ENCODE results near the gene CPLX1. TPM values are rescaled to one million over a fixed set of nuclear protein-coding genes. Genes with fewer than 3 reads are reported as not detected.
A peak's percentile ranks its signal among the peaks of the same experiment; 100 is the strongest.

CPLX1 gene
- total RNA-seq, 2 donors from 2014 or later = 1.0 to 1.9 TPM

- no peak overlapping the region for H3K27ac ChIP-seq (ENCODE audit: low read depth, low read length)
- Mint-ChIP-seq H3K4me1 (peaks cover 1% of the 10 kb centered on the region), H3K27me3 (ENCODE audit: insufficient read depth) (peaks cover 73% of the 10 kb centered on the region), H3K27ac (no peak overlapping the region), H3K4me3 (peak overlapping the region; percentile 11), H3K36me3 (ENCODE audit: low read depth) (no peaks in the 10 kb centered on the region), H3K9me3 (no peaks in the 10 kb centered on the region)
- TF ChIP-seq CTCF (conservative IDR thresholded peaks at IDR 0.05) = no peak
- peaks cover 73% of the 10 kb centered on the region for H3K27me3 ChIP-seq (ENCODE audit: control insufficient read depth, insufficient read depth, low read length, poor library complexity, severe bottlenecking)
- H3K4me1 ChIP-seq (ENCODE audit: control insufficient read depth, insufficient read depth, low read length) = peaks cover 2% of the 10 kb centered on the region
- H3K36me3 ChIP-seq (ENCODE audit: control insufficient read depth, insufficient read depth, low read length) = no peaks in the 10 kb centered on the region
- WGBS, 2 experiments (ENCODE audit: insufficient coverage in 1 of 2, insufficient read length in 1 of 2) = 7% methylated on average over 35 to 94 of the region's 94 CpGs
- no peaks in the 10 kb centered on the region for H3K9me3 ChIP-seq (ENCODE audit: control insufficient read depth, low read length)
- H3K4me3 ChIP-seq (ENCODE audit: low read length) = no peak overlapping the region
- no peak overlapping the region for H3K9ac ChIP-seq (ENCODE audit: extremely low read depth, low read length, poor library complexity, severe bottlenecking)
- peak; percentile 79 for DNase-seq
Observed at GRCh38 chr4:825063-825970, 612 bp downstream of the CPLX1 start.

- H3K9ac ChIP-seq (ENCODE audit: extremely low read depth, low read length, poor library complexity, severe bottlenecking) = no peak overlapping the region
- peaks cover 2% of the 10 kb centered on the region for H3K4me1 ChIP-seq (ENCODE audit: control insufficient read depth, insufficient read depth, low read length)
- H3K27me3 Mint-ChIP-seq (ENCODE audit: insufficient read depth) = peaks cover 80% of the 10 kb centered on the region
- H3K4me3 Mint-ChIP-seq = peak overlapping the region; percentile 11
- no peak overlapping the region for H3K27ac Mint-ChIP-seq
- WGBS, 2 experiments (ENCODE audit: insufficient coverage in 1 of 2, insufficient read length in 1 of 2) = 20 to 23% methylated on average over 1 to 23 of the region's 23 CpGs
- no peaks in the 10 kb centered on the region for H3K36me3 ChIP-seq (ENCODE audit: control insufficient read depth, insufficient read depth, low read length)
- TF ChIP-seq CTCF (conservative IDR thresholded peaks at IDR 0.05) = no peak
- H3K9me3 ChIP-seq (ENCODE audit: control insufficient read depth, low read length) = no peaks in the 10 kb centered on the region
- no peaks in the 10 kb centered on the region for H3K36me3 Mint-ChIP-seq (ENCODE audit: low read depth)
- DNase-seq = peak; percentile 56
- H3K27ac ChIP-seq (ENCODE audit: low read depth, low read length) = no peak overlapping the region
- no peaks in the 10 kb centered on the region for H3K4me1 Mint-ChIP-seq
- peaks cover 80% of the 10 kb centered on the region for H3K27me3 ChIP-seq (ENCODE audit: control insufficient read depth, insufficient read depth, low read length, poor library complexity, severe bottlenecking)
- H3K4me3 ChIP-seq (ENCODE audit: low read length) = no peak overlapping the region
- H3K9me3 Mint-ChIP-seq = no peaks in the 10 kb centered on the region
Observed at GRCh38 chr4:824461-825062, 1.4 kb downstream of the CPLX1 start.

GRCh38 chr4:823761-824460 lies 2.0 kb downstream of the CPLX1 start:
- H3K4me1 ChIP-seq (ENCODE audit: control insufficient read depth, insufficient read depth, low read length) = peaks cover 2% of the 10 kb centered on the region
- no peak for TF ChIP-seq CTCF (conservative IDR thresholded peaks at IDR 0.05)
- H3K9me3 ChIP-seq (ENCODE audit: control insufficient read depth, low read length) = no peaks in the 10 kb centered on the region
- H3K27me3 ChIP-seq (ENCODE audit: control insufficient read depth, insufficient read depth, low read length, poor library complexity, severe bottlenecking) = peaks cover 87% of the 10 kb centered on the region
- H3K4me3 Mint-ChIP-seq = no peak overlapping the region
- H3K27me3 Mint-ChIP-seq (ENCODE audit: insufficient read depth) = peaks cover 85% of the 10 kb centered on the region
- 55 to 63% methylated on average over 17 to 24 of the region's 24 CpGs for WGBS, 2 experiments (ENCODE audit: insufficient coverage in 1 of 2, insufficient read length in 1 of 2)
- peak; percentile 61 for DNase-seq
- no peak overlapping the region for H3K9ac ChIP-seq (ENCODE audit: extremely low read depth, low read length, poor library complexity, severe bottlenecking)
- no peaks in the 10 kb centered on the region for H3K4me1 Mint-ChIP-seq
- no peaks in the 10 kb centered on the region for H3K9me3 Mint-ChIP-seq
- H3K36me3 ChIP-seq (ENCODE audit: control insufficient read depth, insufficient read depth, low read length) = no peaks in the 10 kb centered on the region
- H3K27ac Mint-ChIP-seq = no peak overlapping the region
- H3K36me3 Mint-ChIP-seq (ENCODE audit: low read depth) = no peaks in the 10 kb centered on the region
- no peak overlapping the region for H3K4me3 ChIP-seq (ENCODE audit: low read length)
- no peak overlapping the region for H3K27ac ChIP-seq (ENCODE audit: low read depth, low read length)
